H1 (cell line): ENCODE results near the gene CBL. TPM values are rescaled to one million over a fixed set of nuclear protein-coding genes. Genes with fewer than 3 reads are reported as not detected.

Source experiments
- CTCF ChIA-PET: fragments of 300-600 bp; sonication (Branson Sonifier 250); formaldehyde crosslinking; loops from one replicate; lab custom pipeline; 2021; ENCODE audit not compliant: partially characterized antibody; lab: Charles Lee
- POLR2A ChIA-PET: fragments of 300-600 bp; sonication (Branson Sonifier 250); formaldehyde crosslinking; loops from one replicate; lab custom pipeline; 2021; ENCODE audit warnings: inconsistent platforms; ENCODE audit not compliant: partially characterized antibody; lab: Charles Lee
- DNase-seq, 2 experiments: peaks; one replicate each; pipeline versions ENCODE4 v3.0.0 to v3.0.0-alpha.2; 2010 to 2022; ENCODE audit warnings: low spot score in 2 of 2, low read depth in 1 of 2, mixed read lengths in 1 of 2
- FAIRE-seq: peaks from 2 replicates; lab custom pipeline; 2011; peaks lifted over from hg19 to GRCh38; lab: Jason Lieb, UNC
- H2AFZ ChIP-seq: 2 replicates; pipeline ENCODE4 v1.8.1; 2012; ENCODE audit warnings: low read length, inconsistent platforms
- H2AK5ac ChIP-seq: 2 replicates; pipeline ENCODE4 v1.6.1; 2013; ENCODE audit warnings: low read depth, low read length
- H2BK120ac ChIP-seq: replicated peaks from 2 replicates; pipeline ENCODE3; 2013; ENCODE audit warnings: low read depth, low read length, inconsistent platforms
- H2BK12ac ChIP-seq: 2 replicates; pipeline ENCODE4 v1.6.1; 2013; ENCODE audit warnings: low read depth, low read length
- H2BK15ac ChIP-seq: 2 replicates; pipeline ENCODE4 v1.6.1; 2013; ENCODE audit warnings: low read length
- H2BK20ac ChIP-seq: 2 replicates; pipeline ENCODE4 v1.6.1; 2013; ENCODE audit warnings: low read length
- H2BK5ac ChIP-seq: 2 replicates; pipeline ENCODE4 v1.6.1; 2013; ENCODE audit warnings: low read depth, low read length
- H3K14ac ChIP-seq: 2 replicates; pipeline ENCODE4 v1.6.1; 2013; ENCODE audit warnings: inconsistent platforms; ENCODE audit not compliant: insufficient read length
- H3K18ac ChIP-seq: 2 replicates; pipeline ENCODE4 v1.6.1; 2013; ENCODE audit warnings: low read length; ENCODE audit errors: extremely low read depth
- H3K23ac ChIP-seq: 2 replicates; pipeline ENCODE4 v1.6.1; 2013; ENCODE audit warnings: inconsistent platforms; ENCODE audit not compliant: insufficient read length
- H3K23me2 ChIP-seq: 2 replicates; pipeline ENCODE4 v1.6.1; 2013; ENCODE audit warnings: low read depth, low read length
- H3K27ac ChIP-seq: 2 replicates; pipeline ENCODE4 v1.6.1; 2011; ENCODE audit warnings: low read depth, low read length, inconsistent platforms
- H3K27me3 ChIP-seq, 4 experiments: replicated peaks in 1 of 4; 1 replicate in 1 of 4; 2 replicates in 3 of 4; pipeline versions ENCODE4 v1.6.1 to v1.8.1; 2011 to 2013; ENCODE audit warnings: low read length in 3 of 4, mild to moderate bottlenecking in 3 of 4, inconsistent platforms in 2 of 4, mixed read lengths in 2 of 4, moderate library complexity in 1 of 4; ENCODE audit not compliant: control insufficient read depth in 3 of 4, insufficient read depth in 3 of 4; ENCODE audit errors: extremely low read depth in 1 of 4
- H3K36me3 ChIP-seq, 4 experiments: 2 replicates each; pipeline versions ENCODE4 v1.6.1 to v1.8.1; 2011 to 2013; ENCODE audit warnings: mild to moderate bottlenecking in 4 of 4, low read length in 3 of 4, moderate library complexity in 2 of 4, control low read depth in 1 of 4, inconsistent platforms in 1 of 4; ENCODE audit not compliant: insufficient read depth in 4 of 4, control insufficient read depth in 2 of 4
- H3K4ac ChIP-seq: replicated peaks from 2 replicates; pipeline ENCODE3; 2013; ENCODE audit warnings: low read length, low read depth, mixed read lengths, inconsistent platforms; ENCODE audit not compliant: insufficient read length
- H3K4me1 ChIP-seq, 4 experiments: replicated peaks in 1 of 4; 1 replicate in 1 of 4; 2 replicates in 3 of 4; pipeline versions ENCODE4 v1.6.1 to v1.8.1; 2011 to 2013; ENCODE audit warnings: low read length in 3 of 4, inconsistent platforms in 2 of 4, mixed read lengths in 1 of 4; ENCODE audit not compliant: insufficient read depth in 4 of 4, control insufficient read depth in 3 of 4
- H3K4me2 ChIP-seq, 2 experiments: 2 replicates each; pipeline versions ENCODE4 v1.6.1 to v1.8.1; 2011 to 2013; ENCODE audit warnings: low read depth in 2 of 2, low read length in 2 of 2, control low read depth in 1 of 2, inconsistent platforms in 1 of 2, mild to moderate bottlenecking in 1 of 2; ENCODE audit not compliant: insufficient read depth in 1 of 2
- H3K4me3 ChIP-seq, 4 experiments: fragments of 200-600, 300-600 bp in 1 of 4; sonication (generic), shearing (Covaris generic), sonication (Bioruptor Twin) in 1 of 4; 2 replicates each; pipeline versions ENCODE4 v1.5.1 to v1.8.1; 2011 to 2016; ENCODE audit warnings: low read length in 4 of 4, low read depth in 3 of 4, control low read depth in 2 of 4, inconsistent platforms in 2 of 4, mild to moderate bottlenecking in 2 of 4, mixed read lengths in 1 of 4, moderate library complexity in 1 of 4; ENCODE audit not compliant: insufficient read depth in 2 of 4; ENCODE audit errors: extremely low read depth in 1 of 4
- H3K56ac ChIP-seq: replicated peaks from 2 replicates; pipeline ENCODE3; 2013; ENCODE audit warnings: low read depth, mild to moderate bottlenecking, mixed read lengths, low read length, inconsistent platforms; ENCODE audit not compliant: insufficient read length
- H3K79me1 ChIP-seq: 2 replicates; pipeline ENCODE4 v1.6.1; 2013; ENCODE audit warnings: low read depth, low read length, control low read depth
- H3K79me2 ChIP-seq, 2 experiments: 2 replicates each; pipeline versions ENCODE4 v1.6.1 to v1.8.1; 2012 to 2013; ENCODE audit warnings: low read length in 2 of 2, mild to moderate bottlenecking in 2 of 2, inconsistent platforms in 1 of 2; ENCODE audit not compliant: insufficient read depth in 2 of 2, control insufficient read depth in 1 of 2
- H3K9ac ChIP-seq, 4 experiments: replicated peaks in 1 of 4; 1 replicate in 1 of 4; 2 replicates in 3 of 4; pipeline versions ENCODE4 v1.6.1 to v1.8.1; 2011 to 2013; ENCODE audit warnings: low read depth in 3 of 4, low read length in 3 of 4, control low read depth in 2 of 4, mild to moderate bottlenecking in 2 of 4, moderate library complexity in 2 of 4, inconsistent platforms in 1 of 4; ENCODE audit errors: extremely low read depth in 1 of 4
- H3K9me3 ChIP-seq, 2 experiments: 2 replicates each; pipeline versions ENCODE4 v1.6.1 to v1.8.1; 2012 to 2013; ENCODE audit warnings: mild to moderate bottlenecking in 2 of 2, moderate library complexity in 2 of 2, control low read depth in 1 of 2, inconsistent platforms in 1 of 2, low read depth in 1 of 2, low read length in 1 of 2, mixed read lengths in 1 of 2; ENCODE audit not compliant: insufficient read depth in 2 of 2
- H4K20me1 ChIP-seq, 2 experiments: replicated peaks in 1 of 2; 2 replicates each; pipeline versions ENCODE3 to v1.8.1; 2011 to 2013; ENCODE audit warnings: inconsistent platforms in 2 of 2, low read length in 2 of 2, mild to moderate bottlenecking in 1 of 2; ENCODE audit not compliant: insufficient read depth in 2 of 2, control insufficient read depth in 1 of 2
- H4K5ac ChIP-seq: 2 replicates; pipeline ENCODE4 v1.6.1; 2013; ENCODE audit warnings: low read length, low read depth, mixed read lengths, inconsistent platforms; ENCODE audit not compliant: insufficient read length
- H4K8ac ChIP-seq: 2 replicates; pipeline ENCODE4 v1.8.0; 2013; ENCODE audit warnings: mild to moderate bottlenecking, moderate library complexity, low read length, inconsistent platforms; ENCODE audit not compliant: insufficient read depth; ENCODE audit errors: extremely low read depth
- H4K91ac ChIP-seq: replicated peaks from 2 replicates; pipeline ENCODE3; 2013; ENCODE audit warnings: low read length, mixed read lengths, inconsistent platforms; ENCODE audit not compliant: insufficient read length
- POLR2A ChIP-seq, 2 experiments: IDR thresholded peaks; 1 replicate in 1 of 2; 2 replicates in 1 of 2; pipeline ENCODE4 v1.6.1; 2011; ENCODE audit warnings: low read depth in 2 of 2, low read length in 2 of 2, mild to moderate bottlenecking in 2 of 2; ENCODE audit errors: control extremely low read depth in 1 of 2
- RBBP5 ChIP-seq: IDR thresholded peaks from 2 replicates; pipeline ENCODE4 v1.7.1; 2012; ENCODE audit warnings: low read depth, mild to moderate bottlenecking, inconsistent platforms, low read length, moderate library complexity, borderline replicate concordance
- WGBS, 2 experiments: shearing (Covaris generic) in 1 of 2; methylation state at CpG; one replicate each; pipeline versions ENCODE4 v1.1.6 to v1.1.7; 2013 to 2015; ENCODE audit warnings: low lambda C conversion rate in 2 of 2, mixed read lengths in 2 of 2, inconsistent platforms in 1 of 2, low coverage in 1 of 2, missing lambda C conversion rate in 1 of 2; ENCODE audit not compliant: insufficient replicate concordance in 2 of 2, insufficient coverage in 1 of 2, insufficient read length in 1 of 2; ENCODE audit errors: extremely low coverage in 1 of 2, missing lambda C conversion rate in 1 of 2; 5-methylcytosine and 5-hydroxymethylcytosine counted together
- polyA plus RNA-seq, 7 experiments: library from polyadenylated mRNA; depleted of rRNA in 3 of 7; stranded (reverse) in 5 of 7; unstranded in 2 of 7; fragments of >200 nt in 5 of 7; fragments of 200-250 nt in 2 of 7; gene quantifications; 1 replicate in 5 of 7; 2 replicates in 1 of 7; 4 replicates in 1 of 7; pipeline versions ENCODE4 v1.2.1 to v1.2.3, GENCODE V29; 2011 to 2013; ENCODE audit warnings: missing spikeins in 2 of 7, mixed read lengths in 2 of 7
- total RNA-seq: library from RNA; stranded (reverse); fragmentation: NEBNext Ultra II Directional; extraction: Animal tissue kit (Norgen Biotek cat#: 25700); gene quantifications from 2 replicates; pipeline ENCODE4 v1.2.1, GENCODE V29; 2021

CBL gene
- total and polyA plus RNA-seq, 2 of the 8 experiments (the other 6 are each of a cell fraction or from before 2014, with no cell fraction given): 23.1 to 57.8 TPM

- Histone ChIP-seq H3K4me3 (no peak overlapping the region), H3K27ac (no peak overlapping the region), H3K56ac (no peak overlapping the region), H2AK5ac (no peak overlapping the region), H3K9ac (no peak overlapping the region), H3K79me1 (no peaks in the 10 kb centered on the region; the same call in 1 of the 2 replicates), H2AFZ (no peak overlapping the region), H3K23ac (no peak overlapping the region), H2BK20ac (no peak overlapping the region), H3K23me2 (no peaks in the 10 kb centered on the region), H2BK15ac (no peak overlapping the region), H3K36me3 (peaks cover 34 to 74% (median 61%) of the 10 kb centered on the region in 4 experiments), H3K14ac (no peak overlapping the region), H3K4ac (no peak overlapping the region), H4K20me1 (peaks cover 5 to 6% of the 10 kb centered on the region in 2 experiments), H3K27me3 (no peaks in the 10 kb centered on the region), H4K5ac (no peak overlapping the region), H3K4me2 (no peak overlapping the region), H2BK120ac (no peak overlapping the region), H3K79me2 (no peaks in the 10 kb centered on the region), H2BK12ac (no peak overlapping the region), H3K9me3 (no peaks in the 10 kb centered on the region), H2BK5ac (no peak overlapping the region), H3K18ac (no peak overlapping the region), H4K91ac (no peak overlapping the region), H3K4me1 (no peaks in the 10 kb centered on the region), H4K8ac (no peak overlapping the region)
- DNase-seq (no peak), FAIRE-seq (no peak)
- no peak for TF ChIP-seq POLR2A (IDR thresholded peaks at IDR 0.05; ENCODE audit: control extremely low read depth in 1 of 2, low read depth in 2 of 2, low read length in 2 of 2)
- TF ChIP-seq RBBP5: no peak
- CTCF ChIA-PET: interaction anchor here (0.6 to 2.8 kb wide), 12 partner anchors 8 to 198 kb away, joined by 3 to 16 read pairs (median 3); partner anchors contain the start of genes DPAGT1 and MCAM
- 99% methylated on average over 3 of the region's 3 CpGs; no CpG with 5 or more reads in 1 of the 2 experiments for WGBS, 2 experiments
- POLR2A ChIA-PET: interaction anchor here (0.6 to 1.9 kb wide), 3 partner anchors 10 to 23 kb away, joined by 3 to 6 read pairs (median 4); no protein-coding TSS in a partner anchor
Observed at GRCh38 chr11:119300198-119300964, 94.2 kb downstream of the CBL start.
